ENCODE data around the gene PHACTR4.

- TF ChIP-seq CTCF (IDR thresholded peaks at IDR 0.05) (no peak), POLR2A (IDR thresholded peaks at IDR 0.05) (no peak), POLR2AphosphoS5 (IDR thresholded peaks at IDR 0.05) (no peak), EP300 (IDR thresholded peaks at IDR 0.05) (no peak)
Measured at GRCh38 chr1:28428990-28429520, 59.5 kb downstream of the PHACTR4 start.
